WI38 (cell line): Measurements from ENCODE around the gene CA6.
A peak's percentile ranks its signal among the peaks of the same experiment; 100 is the strongest.
"Not testable (repeated sequence)": the region's sequence is repeated elsewhere in the genome, so short reads cannot be mapped to it uniquely, and the experiment has no call there.

Source experiments
- H3K4me3 ChIP-seq: 2 replicates; pipeline ENCODE4 v1.5.1; 2011; ENCODE audit warnings: low read depth, mild to moderate bottlenecking, control low read depth, low read length
- TF ChIP-seq, protein P1 (sequence below): IDR thresholded peaks from 2 replicates; pipeline ENCODE4 v1.5.1; 2012; ENCODE audit warnings: low read depth, mild to moderate bottlenecking, control low read depth, low read length

Gene CA6

DNA sequence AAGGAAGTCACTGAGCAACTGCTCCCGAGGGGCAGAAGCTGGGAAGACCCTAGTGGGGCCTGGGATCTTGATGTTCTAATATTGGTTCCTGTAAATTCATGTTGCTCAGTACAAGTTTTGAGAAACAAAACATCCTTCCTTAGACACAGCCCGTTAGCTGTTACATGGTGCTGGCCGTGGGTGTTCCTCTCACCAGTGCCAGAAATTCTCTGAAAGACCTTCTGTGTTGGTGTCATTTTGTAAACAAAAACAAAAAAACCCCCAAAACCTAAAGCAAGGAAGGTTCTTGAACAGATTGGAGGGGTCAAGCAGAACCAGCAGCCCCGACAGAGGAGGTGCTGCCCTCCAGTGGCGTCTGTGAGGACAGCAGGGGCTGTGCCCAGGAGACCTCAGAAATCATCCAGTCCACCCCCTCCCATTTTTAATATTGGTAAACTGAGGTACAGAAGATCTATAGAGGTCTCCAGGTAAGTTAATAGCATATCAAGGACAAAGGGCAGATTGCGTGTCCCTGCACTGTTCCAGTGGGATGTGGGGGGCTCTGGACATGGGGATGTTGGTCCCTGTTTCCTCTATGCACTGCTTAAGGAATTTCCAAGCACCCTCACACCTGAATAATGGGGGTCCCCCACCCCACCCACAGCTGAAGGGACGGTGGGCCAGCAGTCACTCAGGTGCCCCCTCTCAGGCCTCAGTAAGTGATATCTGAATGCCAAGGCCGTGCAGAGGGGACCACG is 42.4 kb downstream of the CA6 start:
- no peak overlapping the region for H3K4me3 ChIP-seq
- TF ChIP-seq, protein P1, sequence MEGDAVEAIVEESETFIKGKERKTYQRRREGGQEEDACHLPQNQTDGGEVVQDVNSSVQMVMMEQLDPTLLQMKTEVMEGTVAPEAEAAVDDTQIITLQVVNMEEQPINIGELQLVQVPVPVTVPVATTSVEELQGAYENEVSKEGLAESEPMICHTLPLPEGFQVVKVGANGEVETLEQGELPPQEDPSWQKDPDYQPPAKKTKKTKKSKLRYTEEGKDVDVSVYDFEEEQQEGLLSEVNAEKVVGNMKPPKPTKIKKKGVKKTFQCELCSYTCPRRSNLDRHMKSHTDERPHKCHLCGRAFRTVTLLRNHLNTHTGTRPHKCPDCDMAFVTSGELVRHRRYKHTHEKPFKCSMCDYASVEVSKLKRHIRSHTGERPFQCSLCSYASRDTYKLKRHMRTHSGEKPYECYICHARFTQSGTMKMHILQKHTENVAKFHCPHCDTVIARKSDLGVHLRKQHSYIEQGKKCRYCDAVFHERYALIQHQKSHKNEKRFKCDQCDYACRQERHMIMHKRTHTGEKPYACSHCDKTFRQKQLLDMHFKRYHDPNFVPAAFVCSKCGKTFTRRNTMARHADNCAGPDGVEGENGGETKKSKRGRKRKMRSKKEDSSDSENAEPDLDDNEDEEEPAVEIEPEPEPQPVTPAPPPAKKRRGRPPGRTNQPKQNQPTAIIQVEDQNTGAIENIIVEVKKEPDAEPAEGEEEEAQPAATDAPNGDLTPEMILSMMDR, result peak; percentile 89

DNA sequence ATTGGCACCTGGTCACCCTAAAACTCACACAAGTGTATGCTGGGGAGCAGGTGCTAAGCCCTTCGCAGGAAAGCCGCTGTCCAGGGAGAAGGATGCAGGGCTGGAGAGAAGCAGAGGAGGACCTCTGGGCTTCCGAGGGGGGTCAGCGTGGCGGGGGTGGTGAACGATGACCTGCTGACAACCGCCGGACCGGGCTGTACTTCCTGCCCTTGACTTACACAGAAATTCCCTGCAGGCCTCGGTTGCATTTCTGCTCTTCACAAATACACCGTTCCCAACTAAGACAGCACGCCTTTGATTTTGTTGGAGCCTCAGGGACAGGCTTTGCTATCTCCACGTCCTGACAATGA is 42.9 kb downstream of the CA6 start:
- H3K4me3 ChIP-seq, result no peak overlapping the region
- TF ChIP-seq, protein P1, result no peak

DNA sequence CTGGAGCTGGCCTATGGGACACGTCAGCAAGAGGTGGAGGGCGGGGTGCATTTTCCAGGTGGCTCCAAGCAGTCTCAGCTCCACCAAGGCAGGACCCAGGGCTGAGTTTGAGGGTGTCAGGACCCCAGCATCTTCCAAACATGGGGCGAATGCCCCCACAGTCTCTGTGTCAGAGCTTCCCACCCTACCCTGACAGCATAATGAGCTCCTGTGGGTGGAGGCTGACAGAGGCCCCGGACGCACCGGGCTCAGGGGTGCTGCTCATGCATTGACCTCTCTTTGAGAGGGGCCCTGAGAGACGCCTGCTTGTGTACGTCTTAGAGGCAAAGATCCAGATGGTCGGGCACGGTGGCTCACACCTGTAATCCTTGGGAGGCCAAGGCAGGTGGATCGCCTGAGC is 43.4 kb downstream of the CA6 start:
- H3K4me3 ChIP-seq, result no peak overlapping the region
- TF ChIP-seq, protein P1, result no peak

DNA sequence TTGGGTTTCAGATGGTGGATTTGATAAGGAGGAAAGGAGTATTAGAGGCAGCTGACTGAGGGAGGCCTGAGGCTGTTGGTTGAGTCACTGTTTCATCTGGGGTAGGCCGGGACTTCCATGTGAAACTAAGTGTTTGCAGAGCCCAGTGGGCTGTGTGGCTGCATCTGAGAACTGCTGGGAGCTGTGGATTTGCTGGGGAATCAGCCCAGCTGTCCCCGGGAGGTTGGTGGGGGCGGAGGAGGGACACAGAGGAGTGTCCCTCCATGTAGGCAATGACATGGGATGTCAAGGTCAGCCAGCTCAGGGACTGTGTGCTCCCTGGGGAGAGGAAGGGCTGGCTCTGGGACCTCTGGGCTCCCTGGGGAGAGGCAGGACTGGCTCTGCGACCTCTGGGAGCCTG is 44.2 kb downstream of the CA6 start:
- TF ChIP-seq, protein P1, result no peak
- no peak overlapping the region for H3K4me3 ChIP-seq

DNA sequence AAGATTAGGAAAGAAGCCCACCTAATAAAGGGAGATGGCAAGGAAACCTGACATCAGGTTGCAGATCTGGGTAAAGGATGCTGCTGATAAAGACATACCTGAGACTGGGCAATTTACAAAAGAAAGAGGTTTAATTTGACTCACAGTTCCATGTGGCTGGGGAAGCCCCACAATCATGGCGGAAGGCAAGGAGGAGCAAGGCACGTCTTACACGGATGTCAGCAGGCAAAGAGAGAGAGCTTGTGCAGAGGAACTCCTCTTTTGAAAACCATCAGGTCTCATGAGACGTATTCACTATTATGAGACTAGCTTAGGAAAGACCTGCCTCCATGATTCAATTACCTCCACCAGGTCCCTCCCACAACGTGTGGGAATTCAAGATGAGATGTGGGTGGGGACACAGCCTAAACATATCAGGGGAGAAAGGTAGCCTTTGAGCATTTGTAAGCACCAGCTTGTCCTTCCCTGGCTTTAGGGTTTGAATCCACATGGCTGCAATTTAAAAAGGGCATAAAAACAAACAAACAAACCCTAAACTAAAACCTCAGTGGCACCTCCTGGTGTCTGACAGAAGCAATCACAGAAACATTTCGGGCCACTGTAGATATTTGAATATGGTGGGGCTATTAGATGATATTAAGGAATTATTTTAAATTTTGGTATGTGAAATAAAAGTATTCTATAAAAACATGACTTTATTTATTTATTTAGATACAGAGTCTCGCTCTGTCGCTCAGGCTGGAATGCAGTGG is 47.4 kb downstream of the CA6 start:
- TF ChIP-seq, protein P1, result no peak

DNA sequence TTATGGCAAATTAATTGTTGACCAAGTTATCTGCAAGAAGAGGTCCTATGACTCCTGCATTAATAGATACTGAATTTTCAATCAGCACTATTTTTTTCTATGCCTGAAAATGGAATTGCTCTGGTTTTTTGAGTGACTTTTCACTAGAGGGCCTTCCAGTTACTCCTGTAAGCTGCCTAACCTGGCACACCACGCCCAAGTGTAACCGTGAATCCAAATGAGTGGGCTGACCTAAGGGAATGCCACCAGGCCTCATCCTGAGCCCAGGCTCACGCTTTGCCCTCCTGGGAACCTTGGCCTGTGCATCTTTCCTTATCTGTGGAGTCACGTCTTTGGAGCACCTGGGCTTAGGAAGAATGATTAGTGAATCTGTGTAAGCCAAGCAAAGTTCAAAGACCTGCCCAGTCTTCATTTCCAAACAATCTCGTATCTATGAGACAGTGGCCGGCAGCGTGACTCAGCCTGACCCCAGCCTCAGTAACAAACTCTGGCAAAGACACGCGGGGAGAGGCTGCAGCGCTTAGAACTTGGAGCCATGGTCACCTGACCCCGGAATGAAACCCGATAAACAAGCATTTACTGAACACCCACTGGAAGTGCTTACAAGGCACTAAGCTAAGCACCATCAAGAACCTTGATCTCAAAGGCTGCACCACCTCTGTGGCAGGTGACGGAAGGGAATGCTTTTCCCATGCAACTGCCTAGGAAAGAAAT is 48.5 kb downstream of the CA6 start:
- not testable (repeated sequence) for H3K4me3 ChIP-seq

More for the DNA sequence above, 47.4 kb downstream of the CA6 start:
- H3K4me3 ChIP-seq, result no peak overlapping the region

DNA sequence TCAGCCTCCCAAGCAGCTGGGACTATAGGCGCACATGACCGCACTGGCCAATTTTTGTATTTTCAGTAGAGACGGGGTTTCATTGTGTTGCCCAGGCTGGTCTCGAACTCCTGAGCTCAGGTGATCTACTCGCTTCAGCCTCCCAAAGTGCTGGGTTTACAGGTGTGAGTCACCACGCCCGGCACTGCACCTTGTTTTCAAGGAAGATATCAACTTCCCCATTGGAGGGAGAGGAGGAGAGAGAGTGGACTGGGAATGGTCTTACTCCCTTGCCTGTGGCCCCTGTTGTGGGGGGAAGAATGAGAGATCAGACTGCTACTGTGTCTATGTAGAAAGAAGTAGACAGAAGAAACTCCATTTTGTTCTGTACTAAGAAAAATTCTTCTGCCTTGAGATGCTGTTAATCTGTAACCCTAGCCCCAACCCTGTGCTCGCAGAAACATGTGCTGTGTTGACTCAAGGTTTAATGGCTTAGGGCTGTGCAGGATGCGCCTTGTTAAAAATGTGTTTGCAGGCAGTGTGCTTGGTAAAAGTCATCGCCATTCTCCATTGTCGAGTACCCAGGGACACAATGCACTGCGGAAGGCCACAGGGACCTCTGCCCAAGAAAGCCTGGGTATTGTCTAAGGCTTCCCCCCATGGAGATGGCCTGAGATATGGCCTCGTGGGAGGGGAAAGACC is 56.0 kb downstream of the CA6 start:
- not testable (repeated sequence) for H3K4me3 ChIP-seq

DNA sequence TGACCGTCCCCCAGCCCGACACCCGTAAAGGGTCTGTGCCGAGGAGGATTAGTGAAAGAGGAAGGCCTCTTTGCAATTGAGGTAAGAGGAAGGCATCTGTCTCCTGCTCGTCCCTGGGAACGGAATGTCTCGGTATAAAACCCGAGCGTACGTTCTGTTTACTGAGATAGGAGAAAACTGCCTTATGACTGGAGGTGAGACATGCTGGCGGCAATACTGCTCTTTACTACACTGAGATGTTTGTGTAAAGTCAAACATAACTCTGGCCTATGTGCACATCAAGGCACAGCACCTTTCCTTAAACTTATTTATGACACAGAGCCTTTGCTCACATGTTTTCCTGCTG is 56.5 kb downstream of the CA6 start:
- H3K4me3 ChIP-seq, result not testable (repeated sequence)
